CD4-positive, alpha-beta T cell treated with Interleukin-17A for 4 hours (primary cell): Measurements from ENCODE around the gene MMP25.

ENCODE experiments used
- DNase-seq: peaks from one replicate; pipeline ENCODE4 v3.0.0-alpha.2; 2020; ENCODE audit warnings: mixed read lengths

The MMP25 gene

DNA sequence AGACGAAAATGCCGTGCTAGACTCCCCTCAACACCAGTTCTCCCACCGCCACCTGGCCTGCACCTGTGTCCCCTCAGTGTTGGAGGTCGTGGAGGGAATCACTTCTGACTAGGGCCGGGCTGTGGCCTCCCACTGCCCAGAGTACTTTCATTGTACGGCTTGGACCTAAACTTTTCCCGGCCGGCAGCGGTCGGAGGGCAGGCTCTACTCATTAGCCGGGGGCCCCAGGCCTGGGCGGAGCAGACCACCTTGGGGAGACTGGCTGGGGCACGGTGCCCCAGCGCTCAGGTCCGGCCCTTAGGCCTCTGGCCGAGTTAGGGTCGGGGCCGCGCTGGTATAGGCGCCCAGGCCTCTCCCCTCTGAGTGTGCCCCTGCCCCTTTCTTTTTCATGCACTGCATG, 29.0 kb upstream of the MMP25 start:
- DNase-seq, result no peak

DNA sequence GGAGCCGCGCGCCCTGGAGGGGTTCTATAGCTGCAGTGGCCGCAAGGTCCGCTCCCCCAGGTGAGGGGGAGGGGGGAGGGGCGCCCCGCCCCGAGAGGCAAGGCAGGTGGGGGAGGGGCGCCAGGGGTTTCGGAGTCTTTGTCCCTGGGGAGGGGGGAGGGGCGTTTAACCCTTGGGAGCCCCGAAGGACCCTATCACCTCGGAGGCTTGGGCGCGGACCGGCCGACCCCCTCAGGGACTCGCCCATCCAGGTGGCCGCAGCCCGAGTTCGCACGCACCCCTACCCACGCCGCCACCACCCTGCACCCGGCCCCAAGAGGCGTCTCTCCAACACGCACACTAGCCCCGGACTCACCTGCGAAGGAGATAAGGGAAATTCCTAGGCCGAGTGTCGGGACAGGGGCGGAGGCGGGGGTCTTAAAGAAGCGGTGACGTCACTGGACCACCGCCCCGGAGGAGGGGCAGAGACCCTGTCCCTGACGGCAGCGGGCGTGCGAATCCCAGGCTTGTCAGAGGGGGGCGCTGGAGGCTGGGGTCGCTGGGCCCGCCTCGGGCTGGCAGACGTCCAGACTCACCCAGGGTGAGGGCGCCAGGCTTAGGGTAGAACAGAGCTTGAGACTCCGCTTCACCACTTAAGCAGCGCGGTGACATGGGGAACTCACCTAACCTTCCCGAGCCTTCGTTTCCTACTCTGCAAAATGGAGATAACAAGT, 28.4 kb upstream of the MMP25 start, which contains the start of gene CLDN6:
Gene CLDN6, minus strand, starts transcription at position 390 of the 713 bp plus-strand sequence. CDS start 2,162 bp downstream, outside the sequence.
- DNase-seq, result peak; percentile 60

GRCh38 chr16:3019594-3020246, 26.6 kb upstream of the MMP25 start:
- DNase-seq, result no peak

- DNase-seq, result peak; percentile 84
These were observed 26.1 kb upstream of the MMP25 start, which contains the start of gene TNFRSF12A for GRCh38 chr16:3020247-3020603. Gene TNFRSF12A, plus strand, starts transcription at chr16:3020368. Its CDS starts 30 bp downstream, at chr16:3020398.

DNA sequence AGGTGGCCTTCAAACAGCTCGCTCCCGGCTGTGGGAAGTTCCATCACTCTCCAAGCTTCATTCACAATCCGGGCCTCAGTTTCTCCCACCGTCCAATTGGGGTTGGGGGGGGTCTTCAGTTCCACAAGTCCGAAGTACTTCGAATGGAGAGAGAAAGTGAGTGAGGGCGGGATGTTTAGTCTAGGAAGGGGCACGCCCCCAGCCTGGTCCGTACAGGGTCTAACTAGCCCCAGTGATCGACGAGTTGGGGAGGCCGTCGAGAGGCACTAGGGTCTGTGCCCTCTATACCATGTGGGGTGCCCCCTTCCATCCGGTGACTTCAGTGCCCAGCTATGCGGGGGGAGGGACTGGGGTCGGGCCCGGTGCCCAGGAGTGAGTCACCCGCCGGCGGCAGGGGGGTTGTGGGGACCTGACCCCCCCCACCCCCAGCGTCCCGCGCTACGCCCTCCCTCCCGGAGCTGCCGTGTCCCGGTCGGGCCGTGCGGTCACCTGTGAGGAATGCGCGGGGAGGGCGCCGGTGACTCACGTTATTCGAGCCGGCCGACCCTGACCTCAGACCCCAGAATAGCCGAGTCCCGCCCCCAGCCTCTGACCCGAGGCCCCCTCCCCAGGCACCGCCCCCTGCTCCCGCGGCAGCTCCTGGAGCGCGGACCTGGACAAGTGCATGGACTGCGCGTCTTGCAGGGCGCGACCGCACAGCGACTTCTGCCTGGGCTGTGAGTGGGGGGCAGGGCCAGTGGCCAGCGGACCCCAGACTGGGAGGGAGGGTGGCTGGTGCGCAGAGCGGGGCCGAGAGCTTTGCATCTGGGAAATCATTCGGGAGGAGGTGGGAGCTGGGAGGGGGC, 25.5 kb upstream of the MMP25 start:
- DNase-seq, result peak; percentile 88

GRCh38 chr16:3021449-3022207, 24.7 kb upstream of the MMP25 start:
- DNase-seq, result peak; percentile 92

DNA sequence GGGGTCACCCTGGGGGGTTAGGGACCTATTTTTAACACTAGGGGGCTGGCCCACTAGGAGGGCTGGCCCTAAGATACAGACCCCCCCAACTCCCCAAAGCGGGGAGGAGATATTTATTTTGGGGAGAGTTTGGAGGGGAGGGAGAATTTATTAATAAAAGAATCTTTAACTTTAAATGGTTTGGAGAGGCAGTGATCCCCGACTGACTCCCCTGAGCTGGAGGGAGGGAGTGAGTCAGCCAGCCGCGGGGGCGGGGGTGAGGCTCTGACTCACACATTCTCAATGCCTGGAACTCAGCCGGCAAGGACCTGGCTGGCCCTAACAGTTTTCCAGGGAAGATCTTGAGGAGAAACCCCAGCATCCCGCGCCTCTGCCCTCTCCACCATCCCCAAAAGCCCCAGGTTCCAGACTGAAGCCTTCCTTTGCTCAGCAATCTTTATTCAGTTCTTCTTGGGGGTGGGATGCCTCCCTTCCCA, 24.1 kb upstream of the MMP25 start:
- peak; percentile 92 for DNase-seq

DNA sequence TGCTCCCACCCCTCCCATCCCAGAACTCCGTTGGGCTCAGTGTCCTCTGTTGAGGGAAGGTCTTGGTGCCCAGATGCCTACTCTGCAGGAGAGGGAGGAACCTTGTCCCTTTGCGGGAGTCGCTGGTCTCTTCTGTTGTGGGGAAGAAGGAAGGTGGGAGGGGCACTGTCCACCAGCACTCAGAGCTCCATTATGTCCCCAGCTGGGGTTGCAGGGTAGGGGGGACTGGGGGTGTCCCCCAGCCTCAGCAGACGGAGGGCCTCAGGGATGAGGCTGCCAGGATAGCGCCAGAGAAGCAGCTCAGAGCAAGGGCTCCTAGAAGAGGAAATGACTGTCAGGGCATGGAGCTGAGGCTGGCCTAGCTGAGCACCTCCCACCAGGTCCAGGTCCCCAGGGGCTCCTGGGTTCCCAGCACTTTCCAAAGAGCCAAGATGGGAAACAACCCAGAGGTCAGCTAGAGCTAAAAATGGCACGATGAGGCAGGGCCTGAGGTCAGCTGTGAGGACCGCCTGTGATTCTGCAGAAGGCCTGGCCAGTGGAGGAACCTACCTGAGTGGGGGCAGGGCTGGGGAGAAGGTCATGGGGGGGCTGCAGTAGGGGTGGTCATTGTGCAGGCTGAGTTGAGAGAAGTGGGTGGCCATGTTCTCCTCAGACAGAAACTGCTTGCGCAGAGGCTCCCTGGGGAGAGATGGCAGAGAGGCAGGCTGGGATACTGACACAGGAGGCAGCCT, 23.5 kb upstream of the MMP25 start:
- DNase-seq, result peak; percentile 42

DNA sequence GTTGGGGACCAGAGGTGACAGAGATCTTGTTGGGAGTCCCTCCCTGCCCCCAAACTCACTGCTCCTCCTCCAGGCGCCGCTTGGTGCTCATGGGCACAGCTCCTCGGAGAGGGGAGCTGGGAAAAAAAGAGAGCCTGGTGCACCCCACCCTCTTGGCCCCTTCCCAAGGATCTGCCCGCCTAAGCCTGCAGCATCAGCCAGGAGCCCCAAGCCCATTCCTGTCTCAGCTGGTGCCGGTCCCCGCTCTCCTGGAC, 23.0 kb upstream of the MMP25 start:
- peak; percentile 47 for DNase-seq

GRCh38 chr16:3023669-3024478, 22.5 kb upstream of the MMP25 start, which contains the start of the genes HCFC1R1 and THOC6:
Gene HCFC1R1, minus strand, starts transcription at chr16:3023942. Its CDS starts 1 bp downstream, at chr16:3023941.
Gene THOC6, plus strand, starts transcription at chr16:3024035. Its CDS starts 292 bp downstream, at chr16:3024327.
- DNase-seq, result peak; percentile 98

- no peak for DNase-seq
These were observed 21.0 kb upstream of the MMP25 start for GRCh38 chr16:3025032-3026002.

DNA sequence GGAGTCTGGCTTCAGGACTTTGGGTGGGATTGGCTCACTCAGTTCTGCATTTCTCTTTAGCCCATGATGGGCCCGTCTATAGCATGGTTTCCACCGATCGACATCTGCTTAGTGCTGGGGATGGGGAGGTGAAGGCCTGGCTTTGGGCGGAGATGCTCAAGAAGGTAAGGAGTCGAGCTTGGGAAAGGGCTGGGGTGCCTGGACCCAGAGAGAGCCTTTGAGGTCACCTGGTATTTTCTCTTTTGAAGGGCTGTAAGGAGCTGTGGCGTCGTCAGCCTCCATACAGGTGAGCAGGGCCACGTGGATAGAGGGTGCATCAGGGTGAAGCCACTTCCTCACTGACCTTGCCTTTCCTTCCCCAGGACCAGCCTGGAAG, 20.4 kb upstream of the MMP25 start:
- no peak for DNase-seq

DNA sequence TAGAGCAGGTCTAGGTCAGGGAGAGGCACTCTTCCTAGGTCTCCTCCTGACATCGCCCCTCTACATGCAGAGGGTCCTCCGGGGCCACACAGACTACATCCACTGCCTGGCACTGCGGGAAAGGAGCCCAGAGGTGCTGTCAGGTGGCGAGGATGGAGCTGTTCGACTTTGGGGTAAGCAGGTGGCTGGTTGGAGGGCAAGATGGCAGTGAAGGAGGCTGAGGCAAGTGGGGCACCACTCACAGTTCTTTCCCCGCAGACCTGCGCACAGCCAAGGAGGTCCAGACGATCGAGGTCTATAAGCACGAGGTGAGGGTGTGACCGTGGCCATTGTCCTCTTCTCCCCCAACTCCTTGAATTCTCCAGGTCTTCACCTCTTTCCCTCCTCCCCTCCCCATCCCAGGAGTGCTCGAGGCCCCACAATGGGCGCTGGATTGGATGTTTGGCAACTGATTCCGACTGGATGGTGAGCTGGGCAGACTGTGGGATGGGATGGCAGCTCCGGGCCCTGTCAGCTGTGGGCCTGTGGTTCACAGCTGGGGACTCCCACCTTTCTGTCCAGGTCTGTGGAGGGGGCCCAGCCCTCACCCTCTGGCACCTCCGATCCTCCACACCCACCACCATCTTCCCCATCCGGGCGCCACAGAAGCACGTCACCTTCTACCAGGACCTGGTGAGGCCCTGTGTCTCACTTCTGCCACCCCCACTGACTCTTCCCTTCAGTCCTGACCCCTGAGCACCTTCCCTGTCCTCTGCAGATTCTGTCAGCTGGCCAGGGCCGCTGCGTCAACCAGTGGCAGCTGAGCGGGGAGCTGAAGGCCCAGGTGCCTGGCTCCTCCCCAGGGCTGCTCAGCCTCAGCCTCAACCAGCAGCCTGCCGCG, 19.5 kb upstream of the MMP25 start:
- no peak for DNase-seq

GRCh38 chr16:3027489-3027795, 18.9 kb upstream of the MMP25 start:
- no peak for DNase-seq

DNA sequence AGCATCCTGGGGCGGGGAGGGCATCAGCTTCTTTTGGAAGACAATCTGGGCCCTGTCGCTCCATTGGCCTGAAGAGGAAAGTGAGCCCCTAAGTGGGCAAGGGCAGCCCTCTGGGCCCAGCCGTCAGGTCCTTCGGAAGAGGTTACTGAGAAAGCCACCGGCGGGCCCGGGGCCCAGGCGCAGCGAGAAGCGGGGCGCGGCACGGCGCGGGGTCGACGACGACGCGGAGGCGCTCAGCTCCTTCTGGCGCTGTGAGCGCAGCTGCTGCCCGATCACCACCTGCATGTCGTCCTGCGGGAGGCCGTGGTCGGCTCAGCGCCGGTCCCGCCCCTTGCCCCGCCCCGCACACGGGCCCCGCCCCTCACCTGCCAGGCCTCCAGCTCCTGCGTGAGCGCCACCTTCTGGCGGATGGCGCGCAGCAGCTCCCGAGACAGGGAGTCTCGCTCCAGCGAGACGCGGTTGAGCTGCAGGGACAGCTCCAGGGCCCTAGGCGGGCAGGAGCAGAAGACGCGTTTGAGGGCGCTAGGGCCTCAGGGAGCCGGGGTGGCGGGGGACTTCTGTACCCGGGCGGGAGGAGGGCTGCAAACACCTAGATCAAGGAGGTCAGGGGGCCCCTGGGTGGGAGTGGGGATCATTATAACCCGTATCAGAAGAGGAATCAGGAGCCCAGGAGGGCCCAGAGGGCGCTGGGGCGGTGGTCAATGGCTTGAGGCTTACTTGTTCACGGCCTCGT, 18.2 kb upstream of the MMP25 start:
- peak; percentile 96 for DNase-seq

DNA sequence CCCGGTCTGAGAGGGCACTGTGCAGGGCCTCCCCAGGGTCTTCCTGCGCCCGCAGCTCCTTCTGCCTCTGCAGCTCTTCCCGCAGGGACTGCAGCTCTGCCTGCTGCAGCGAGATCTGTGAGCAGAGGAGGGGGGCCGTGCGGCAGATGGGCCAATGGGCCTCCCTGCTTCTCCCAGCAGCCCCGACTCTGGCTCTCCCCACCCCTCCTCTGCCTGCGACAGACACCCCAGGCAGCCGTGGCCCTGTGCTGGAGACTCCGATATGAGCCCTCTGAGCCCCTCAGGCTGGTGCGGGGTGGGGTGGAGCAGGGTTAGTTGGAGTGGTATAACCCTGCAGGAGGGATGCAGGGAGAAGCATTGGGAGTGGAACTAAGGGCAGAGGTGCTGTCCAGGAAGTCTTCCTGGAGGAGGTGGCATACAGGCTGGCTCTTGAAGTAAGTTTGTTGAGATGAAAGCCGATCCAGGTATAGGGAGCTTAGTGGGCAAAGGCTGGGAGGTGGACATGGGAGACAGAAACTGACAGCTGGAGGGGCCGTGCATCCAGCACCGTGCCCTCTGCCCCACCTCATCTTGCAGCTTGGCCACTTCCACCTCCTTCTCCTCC, 17.5 kb upstream of the MMP25 start:
- no peak for DNase-seq

DNA sequence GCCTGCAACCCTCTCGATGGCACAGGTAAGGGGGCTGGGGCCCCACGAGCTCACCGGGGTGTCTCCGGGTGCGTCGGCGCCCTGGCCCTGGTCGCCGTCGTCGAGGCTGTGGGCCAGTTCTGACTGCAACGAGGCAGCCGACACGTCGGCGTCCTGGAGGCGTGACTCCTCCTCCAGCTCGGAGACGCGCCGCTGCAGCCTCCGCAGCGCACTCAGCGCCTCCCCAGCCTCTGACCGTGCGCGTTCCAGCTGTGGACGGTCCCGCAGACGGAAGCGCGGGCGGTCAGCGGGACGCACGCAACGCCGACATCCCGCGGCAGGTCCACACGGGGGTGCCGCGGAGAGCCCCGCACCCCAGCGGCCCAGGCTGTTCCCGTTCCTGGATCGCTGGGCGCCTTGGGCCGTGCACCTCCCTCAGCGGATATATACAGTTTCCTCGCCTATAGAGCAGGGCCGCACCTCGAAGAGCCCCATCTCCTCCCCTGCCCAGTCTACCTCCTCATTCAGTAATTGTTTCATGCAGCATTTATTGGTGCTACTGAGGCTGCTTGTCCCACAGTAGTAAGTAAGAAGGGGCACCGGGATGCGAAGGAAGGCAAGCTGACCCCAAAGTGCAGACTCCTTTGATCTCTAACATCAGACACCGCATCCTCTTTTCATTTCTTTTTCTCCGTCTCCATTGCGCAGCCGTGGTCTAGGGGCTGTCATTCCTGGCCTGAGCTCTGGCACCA, 16.7 kb upstream of the MMP25 start:
- DNase-seq, result peak; percentile 56
